Tibial nerve (tissue), 4 donors: ENCODE results near the gene LIN37. TPM values are rescaled to one million over a fixed set of nuclear protein-coding genes. Genes with fewer than 3 reads are reported as not detected.

Experiments
- DNase-seq, 2 donors: peaks; one replicate each; pipeline ENCODE4 v3.0.0-alpha.2; 2019; ENCODE audit warnings: low spot score in 2 of 2
- H3K27ac ChIP-seq, 4 donors: fragments of 200-600 bp; sonication (generic) in 3 of 4; one replicate each; pipeline ENCODE4 v1.5.1; 2017 to 2019; ENCODE audit warnings: mild to moderate bottlenecking in 1 of 4
- H3K27me3 ChIP-seq, 2 donors: fragments of 200-600 bp; sonication (generic) in 1 of 2; one replicate each; pipeline versions ENCODE4 v1.5.1 to v1.6.0; 2017 to 2019
- H3K36me3 ChIP-seq, 3 donors: fragments of 200-600 bp; sonication (generic); one replicate each; pipeline ENCODE4 v1.5.1; 2018 to 2019
- H3K4me1 ChIP-seq, 4 donors: fragments of 200-600 bp; sonication (generic) in 3 of 4; one replicate each; pipeline ENCODE4 v1.5.1; 2017 to 2019
- H3K4me3 ChIP-seq, 4 donors: fragments of 200-600 bp; sonication (generic) in 3 of 4; one replicate each; pipeline ENCODE4 v1.5.1; 2017 to 2019; ENCODE audit warnings: mild to moderate bottlenecking in 1 of 4, moderate library complexity in 1 of 4
- H3K9me3 ChIP-seq, 4 donors: fragments of 200-600 bp; sonication (generic) in 3 of 4; one replicate each; pipeline ENCODE4 v1.5.1; 2017 to 2019
- CTCF ChIP-seq, 5 experiments: fragments of 200-600 bp in 3 of 5; fragments of 450-650 bp in 2 of 5; sonication (generic) in 3 of 5; IDR thresholded peaks; one replicate each; pipeline ENCODE4 v1.5.1; 2016 to 2019; ENCODE audit warnings: antibody characterized with exemption in 5 of 5, mild to moderate bottlenecking in 3 of 5, moderate library complexity in 2 of 5
- EP300 ChIP-seq, 2 donors: sonication (generic); formaldehyde crosslinking; IDR thresholded peaks; one replicate each; pipeline ENCODE4 v1.6.1; 2017; ENCODE audit warnings: antibody characterized with exemption in 2 of 2, mild to moderate bottlenecking in 1 of 2
- POLR2A ChIP-seq, 2 donors: fragments of 450-650 bp; IDR thresholded peaks; one replicate each; pipeline ENCODE4 v1.6.1; 2017; ENCODE audit warnings: antibody characterized with exemption in 2 of 2, mild to moderate bottlenecking in 2 of 2, moderate library complexity in 2 of 2
- WGBS, 2 donors: methylation state at CpG; one replicate each; pipeline ENCODE4 v1.1.5; 2018; 5-methylcytosine and 5-hydroxymethylcytosine counted together
- total RNA-seq, 4 donors: library from RNA; depleted of rRNA; stranded (reverse); fragments of >200 nt; gene quantifications; one replicate each; pipeline ENCODE4 v1.1.0, GENCODE V29; 2016

The LIN37 gene
- total RNA-seq, 4 donors from 2014 or later = 18.1 to 32.7 (median 20.6) TPM

- no peak overlapping the region for H3K27ac ChIP-seq
- WGBS, 2 donors = 89 to 90% methylated on average over 11 of the region's 11 CpGs
These were observed 18.6 kb upstream of the LIN37 start for GRCh38 chr19:35729763-35730162.

GRCh38 chr19:35730326-35730725 is 18.1 kb upstream of the LIN37 start:
- no peaks in the 10 kb centered on the region for H3K4me1 ChIP-seq
- WGBS, 2 donors = 92 to 93% methylated on average over 18 of the region's 18 CpGs
- peaks cover 5 to 100% (median 57%) of the 10 kb centered on the region in 3 donors for H3K36me3 ChIP-seq
- TF ChIP-seq EP300 (IDR thresholded peaks at IDR 0.05) (no peak), CTCF (IDR thresholded peaks at IDR 0.05) (no peak), POLR2A (IDR thresholded peaks at IDR 0.05) (no peak)
- H3K9me3 ChIP-seq = no peaks in the 10 kb centered on the region
- H3K27me3 ChIP-seq = no peaks in the 10 kb centered on the region
- no peak overlapping the region for H3K4me3 ChIP-seq
- no peak overlapping the region for H3K27ac ChIP-seq
- no peak for DNase-seq

More at GRCh38 chr19:35729763-35730162, 18.6 kb upstream of the LIN37 start:
- no peaks in the 10 kb centered on the region for H3K27me3 ChIP-seq
- H3K9me3 ChIP-seq = no peaks in the 10 kb centered on the region
- DNase-seq = no peak
- TF ChIP-seq POLR2A (IDR thresholded peaks at IDR 0.05) (no peak), CTCF (IDR thresholded peaks at IDR 0.05) (no peak), EP300 (IDR thresholded peaks at IDR 0.05) (no peak)
- no peak overlapping the region for H3K4me3 ChIP-seq
- peaks cover 5 to 100% (median 63%) of the 10 kb centered on the region in 3 donors for H3K36me3 ChIP-seq
- H3K4me1 ChIP-seq = no peaks in the 10 kb centered on the region

- no peaks in the 10 kb centered on the region for H3K27me3 ChIP-seq
- no peaks in the 10 kb centered on the region for H3K4me1 ChIP-seq
- no peak overlapping the region for H3K4me3 ChIP-seq
- H3K27ac ChIP-seq = no peak overlapping the region
- peaks cover 0 to 100% (median 47%) of the 10 kb centered on the region in 3 donors for H3K36me3 ChIP-seq
- WGBS, 2 donors = 82 to 87% methylated on average over 9 of the region's 9 CpGs
- no peaks in the 10 kb centered on the region for H3K9me3 ChIP-seq
- no peak for DNase-seq
- TF ChIP-seq POLR2A (IDR thresholded peaks at IDR 0.05) (no peak), EP300 (IDR thresholded peaks at IDR 0.05) (no peak), CTCF (IDR thresholded peaks at IDR 0.05) (no peak)
These were observed 17.0 kb upstream of the LIN37 start for GRCh38 chr19:35731353-35731752.

GRCh38 chr19:35731779-35732405 is 16.5 kb upstream of the LIN37 start:
- peaks cover 0 to 100% (median 45%) of the 10 kb centered on the region in 3 donors for H3K36me3 ChIP-seq
- H3K9me3 ChIP-seq = no peaks in the 10 kb centered on the region
- no peaks in the 10 kb centered on the region for H3K4me1 ChIP-seq
- H3K27ac ChIP-seq = no peak overlapping the region
- TF ChIP-seq EP300 (IDR thresholded peaks at IDR 0.05) (no peak), POLR2A (IDR thresholded peaks at IDR 0.05) (no peak), CTCF (IDR thresholded peaks at IDR 0.05) (no peak)
- no peaks in the 10 kb centered on the region for H3K27me3 ChIP-seq
- no peak for DNase-seq
- H3K4me3 ChIP-seq = no peak overlapping the region
- WGBS, 2 donors = 83 to 84% methylated on average over 21 of the region's 21 CpGs

- 84 to 86% methylated on average over 20 to 25 of the region's 25 CpGs for WGBS, 2 donors
- H3K36me3 ChIP-seq = peaks cover 0 to 100% (median 38%) of the 10 kb centered on the region in 3 donors
These were observed 15.7 kb upstream of the LIN37 start for GRCh38 chr19:35732540-35733179.

More at GRCh38 chr19:35732540-35733179, 15.7 kb upstream of the LIN37 start:
- TF ChIP-seq CTCF (IDR thresholded peaks at IDR 0.05) (no peak), EP300 (IDR thresholded peaks at IDR 0.05) (no peak), POLR2A (IDR thresholded peaks at IDR 0.05) (no peak)
- no peaks in the 10 kb centered on the region for H3K27me3 ChIP-seq
- H3K4me3 ChIP-seq = no peak overlapping the region
- H3K27ac ChIP-seq = no peak overlapping the region
- no peaks in the 10 kb centered on the region for H3K9me3 ChIP-seq
- DNase-seq = no peak
- H3K4me1 ChIP-seq = no peaks in the 10 kb centered on the region
